HepG2 (cell line): ENCODE measurements around the gene ADH4. TPM values are rescaled to one million over a fixed set of nuclear protein-coding genes. Genes with fewer than 3 reads are reported as not detected.
A peak's percentile ranks its signal among the peaks of the same experiment; 100 is the strongest.

Source experiments
- ATF6 ChIP-seq: sonication (generic); formaldehyde crosslinking; conservative IDR thresholded peaks from 2 replicates; pipeline ENCODE4 v1.4.0; 2020; ENCODE audit warnings: missing genetic modification reagents
- EP300 ChIP-seq, 3 experiments: sonication (generic) in 1 of 3; formaldehyde crosslinking in 1 of 3; IDR thresholded peaks; 2 replicates each; pipeline versions ENCODE4 v1.5.1 to v1.6.1; 2011 to 2020; ENCODE audit warnings: low read depth in 2 of 3, low read length in 2 of 3, borderline replicate concordance in 1 of 3, improper control_type of control experiment in 1 of 3, mild to moderate bottlenecking in 1 of 3, missing genetic modification reagents in 1 of 3, moderate library complexity in 1 of 3
- FOXA1 ChIP-seq, 2 experiments: fragments of 450-650 bp in 1 of 2; sonication (generic) in 1 of 2; formaldehyde crosslinking in 1 of 2; IDR thresholded peaks; 2 replicates each; pipeline versions ENCODE4 v1.4.0 to v1.6.1; 2016 to 2020; ENCODE audit warnings: missing genetic modification reagents in 1 of 2
- HDAC1 ChIP-seq: sonication (generic); formaldehyde crosslinking; IDR thresholded peaks from 2 replicates; pipeline ENCODE4 v1.5.1; 2020; ENCODE audit warnings: mild to moderate bottlenecking, missing genetic modification reagents
- HHEX ChIP-seq: IDR thresholded peaks from 2 replicates; pipeline ENCODE4 v1.6.1; 2016; ENCODE audit warnings: control low read depth
- IKZF5 ChIP-seq: IDR thresholded peaks from 2 replicates; pipeline ENCODE4 v1.6.1; 2018; ENCODE audit warnings: missing genetic modification reagents, mild to moderate bottlenecking, missing compliant biosample characterization
- MEIS1 ChIP-seq: sonication (generic); formaldehyde crosslinking; IDR thresholded peaks from 2 replicates; pipeline ENCODE4 v1.9.0; 2021; ENCODE audit warnings: mild to moderate bottlenecking, missing genetic modification reagents, moderate library complexity, borderline replicate concordance
- NFIC ChIP-seq: IDR thresholded peaks from 2 replicates; pipeline ENCODE4 v1.6.1; 2012; ENCODE audit warnings: mild to moderate bottlenecking, low read length, inconsistent platforms
- RORA ChIP-seq: sonication (generic); formaldehyde crosslinking; IDR thresholded peaks from 2 replicates; pipeline ENCODE4 v1.5.0; 2020; ENCODE audit warnings: mild to moderate bottlenecking, missing genetic modification reagents, moderate library complexity
- SP2 ChIP-seq: sonication (generic); formaldehyde crosslinking; IDR thresholded peaks from 2 replicates; pipeline ENCODE4 v1.5.1; 2020; ENCODE audit warnings: mild to moderate bottlenecking, missing genetic modification reagents
- TBP ChIP-seq: sonication (generic); formaldehyde crosslinking; IDR thresholded peaks from 2 replicates; pipeline ENCODE4 v1.5.0; 2020; ENCODE audit warnings: missing genetic modification reagents
- TOPORS ChIP-seq: sonication (generic); formaldehyde crosslinking; IDR thresholded peaks from 2 replicates; pipeline ENCODE4 v1.8.0; 2023; ENCODE audit warnings: mild to moderate bottlenecking, missing genetic modification reagents
- ZBTB20 ChIP-seq: sonication (generic); formaldehyde crosslinking; IDR thresholded peaks from 2 replicates; pipeline ENCODE4 v1.8.1; 2023; ENCODE audit warnings: missing genetic modification reagents, low read depth, mild to moderate bottlenecking, borderline replicate concordance
- ZMYM4 ChIP-seq: sonication (generic); formaldehyde crosslinking; IDR thresholded peaks from 2 replicates; pipeline ENCODE4 v1.8.1; 2023; ENCODE audit warnings: mild to moderate bottlenecking, missing genetic modification reagents
- ZNF432 ChIP-seq: sonication (generic); formaldehyde crosslinking; IDR thresholded peaks from 2 replicates; pipeline ENCODE4 v1.5.0; 2020; ENCODE audit warnings: missing genetic modification reagents, mild to moderate bottlenecking, borderline replicate concordance
- ZNF614 ChIP-seq: IDR thresholded peaks from 2 replicates; pipeline ENCODE4 v1.6.1; 2018; ENCODE audit warnings: missing biosample characterization, missing genetic modification reagents, inconsistent platforms, borderline replicate concordance
- ZNF747 ChIP-seq: sonication (generic); formaldehyde crosslinking; IDR thresholded peaks from 2 replicates; pipeline ENCODE4 v1.8.1; 2023; ENCODE audit warnings: missing genetic modification reagents, mild to moderate bottlenecking, borderline replicate concordance
- ZNF775 ChIP-seq: sonication (generic); formaldehyde crosslinking; IDR thresholded peaks from 2 replicates; pipeline ENCODE4 v1.4.0; 2020; ENCODE audit warnings: missing genetic modification reagents, mild to moderate bottlenecking, moderate library complexity, borderline replicate concordance
- ZNF850 ChIP-seq: sonication (generic); formaldehyde crosslinking; conservative IDR thresholded peaks from 2 replicates; pipeline ENCODE4 v1.9.0; 2021; ENCODE audit warnings: mild to moderate bottlenecking, missing genetic modification reagents
- polyA plus RNA-seq, 8 experiments: library from polyadenylated mRNA; depleted of rRNA in 3 of 8; stranded (reverse) in 7 of 8; unstranded in 1 of 8; fragments of >200 nt; fragmentation: Illumina TruSeq in 4 of 8; extraction: Trizol in 4 of 8; gene quantifications; 2 replicates each; pipeline versions ENCODE4 v1.2.1 to v1.2.3, GENCODE V29; 2011 to 2016; ENCODE audit warnings: low read depth in 4 of 8, missing spikeins in 1 of 8, mixed read lengths in 1 of 8; ENCODE audit not compliant: insufficient read depth in 1 of 8
- total RNA-seq, 5 experiments: library from RNA; depleted of rRNA; stranded (reverse); fragments of >200 nt; fragmentation: Illumina TruSeq; extraction: Trizol; gene quantifications; 2 replicates each; pipeline ENCODE4 v1.2.3, GENCODE V29; 2016; ENCODE audit warnings: low read depth in 1 of 5
- TF ChIP-seq, protein P1 (sequence below), 2 experiments: sonication (generic) in 1 of 2; formaldehyde crosslinking in 1 of 2; IDR thresholded peaks; 2 replicates each; pipeline versions ENCODE4 v1.6.1 to v1.9.0; 2014 to 2022; ENCODE audit warnings: antibody characterized with exemption in 1 of 2, borderline replicate concordance in 1 of 2, inconsistent platforms in 1 of 2, low read depth in 1 of 2, missing genetic modification reagents in 1 of 2

ADH4 gene
- total and polyA plus RNA-seq, 2 of the 13 experiments (the other 11 are each of a cell fraction or from before 2014, with no cell fraction given), result 24.3 to 31.1 TPM

GRCh38 chr4:99157478-99157935, 13.4 kb upstream of the ADH4 start (continued):
- TF ChIP-seq ATF6 (0 out of 2 replicates have a peak, but pooled peaks have one; percentile 28), HHEX (peak; percentile 95), ZBTB20 (CRISPR knock-in tag) (peak; percentile 94; the same call in 1 of the 2 replicates), SP2 (CRISPR knock-in tag) (no peak), NFIC (peak; percentile 100), TBP (CRISPR knock-in tag) (no peak), IKZF5 (CRISPR knock-in tag) (peak; percentile 76; the same call in 1 of the 2 replicates), ZMYM4 (CRISPR knock-in tag) (peak; percentile 78; the same call in 1 of the 2 replicates), ZNF850 (CRISPR knock-in tag) (no peak), MEIS1 (peak; percentile 94; the same call in 1 of the 2 replicates), TOPORS (peak; percentile 64; the same call in 1 of the 2 replicates), RORA (CRISPR knock-in tag) (no peak), EP300 (IDR thresholded peaks at IDR 0.05; ENCODE audit: low read depth in 2 of 2, low read length in 2 of 2) (peak; percentile 98 to 100), EP300 (CRISPR knock-in tag; IDR thresholded peaks at IDR 0.05; ENCODE audit: borderline replicate concordance) (peak; percentile 100), ZNF775 (CRISPR knock-in tag) (no peak), ZNF614 (CRISPR knock-in tag) (peak; percentile 75; the same call in 1 of the 2 replicates), ZNF747 (peak; percentile 86; the same call in 1 of the 2 replicates), FOXA1 (IDR thresholded peaks at IDR 0.05) (peak; percentile 98), FOXA1 (CRISPR knock-in tag; IDR thresholded peaks at IDR 0.05) (peak; percentile 99), ZNF432 (no peak), HDAC1 (peak; percentile 88; the same call in 1 of the 2 replicates)
- TF ChIP-seq, protein P1, sequence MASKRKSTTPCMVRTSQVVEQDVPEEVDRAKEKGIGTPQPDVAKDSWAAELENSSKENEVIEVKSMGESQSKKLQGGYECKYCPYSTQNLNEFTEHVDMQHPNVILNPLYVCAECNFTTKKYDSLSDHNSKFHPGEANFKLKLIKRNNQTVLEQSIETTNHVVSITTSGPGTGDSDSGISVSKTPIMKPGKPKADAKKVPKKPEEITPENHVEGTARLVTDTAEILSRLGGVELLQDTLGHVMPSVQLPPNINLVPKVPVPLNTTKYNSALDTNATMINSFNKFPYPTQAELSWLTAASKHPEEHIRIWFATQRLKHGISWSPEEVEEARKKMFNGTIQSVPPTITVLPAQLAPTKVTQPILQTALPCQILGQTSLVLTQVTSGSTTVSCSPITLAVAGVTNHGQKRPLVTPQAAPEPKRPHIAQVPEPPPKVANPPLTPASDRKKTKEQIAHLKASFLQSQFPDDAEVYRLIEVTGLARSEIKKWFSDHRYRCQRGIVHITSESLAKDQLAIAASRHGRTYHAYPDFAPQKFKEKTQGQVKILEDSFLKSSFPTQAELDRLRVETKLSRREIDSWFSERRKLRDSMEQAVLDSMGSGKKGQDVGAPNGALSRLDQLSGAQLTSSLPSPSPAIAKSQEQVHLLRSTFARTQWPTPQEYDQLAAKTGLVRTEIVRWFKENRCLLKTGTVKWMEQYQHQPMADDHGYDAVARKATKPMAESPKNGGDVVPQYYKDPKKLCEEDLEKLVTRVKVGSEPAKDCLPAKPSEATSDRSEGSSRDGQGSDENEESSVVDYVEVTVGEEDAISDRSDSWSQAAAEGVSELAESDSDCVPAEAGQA (IDR thresholded peaks at IDR 0.05; ENCODE audit: low read depth), result no peak
- TF ChIP-seq, protein P1 (CRISPR knock-in tag; IDR thresholded peaks at IDR 0.05; ENCODE audit: borderline replicate concordance), result peak; percentile 86; the same call in 1 of the 2 replicates
